HG03097 (cell line): ENCODE data around the gene STARD3NL.
"Not testable (repeated sequence)": the region's sequence is repeated elsewhere in the genome, so short reads cannot be mapped to it uniquely, and the experiment has no call there.

Experiments
- ATAC-seq: cut with Tn5 transposase; IDR thresholded peaks from one replicate; pipeline ENCODE4 v1.9.1; 2021; ENCODE audit not compliant: unreplicated experiment, low FRiP score

Gene STARD3NL, protein sequence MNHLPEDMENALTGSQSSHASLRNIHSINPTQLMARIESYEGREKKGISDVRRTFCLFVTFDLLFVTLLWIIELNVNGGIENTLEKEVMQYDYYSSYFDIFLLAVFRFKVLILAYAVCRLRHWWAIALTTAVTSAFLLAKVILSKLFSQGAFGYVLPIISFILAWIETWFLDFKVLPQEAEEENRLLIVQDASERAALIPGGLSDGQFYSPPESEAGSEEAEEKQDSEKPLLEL

DNA sequence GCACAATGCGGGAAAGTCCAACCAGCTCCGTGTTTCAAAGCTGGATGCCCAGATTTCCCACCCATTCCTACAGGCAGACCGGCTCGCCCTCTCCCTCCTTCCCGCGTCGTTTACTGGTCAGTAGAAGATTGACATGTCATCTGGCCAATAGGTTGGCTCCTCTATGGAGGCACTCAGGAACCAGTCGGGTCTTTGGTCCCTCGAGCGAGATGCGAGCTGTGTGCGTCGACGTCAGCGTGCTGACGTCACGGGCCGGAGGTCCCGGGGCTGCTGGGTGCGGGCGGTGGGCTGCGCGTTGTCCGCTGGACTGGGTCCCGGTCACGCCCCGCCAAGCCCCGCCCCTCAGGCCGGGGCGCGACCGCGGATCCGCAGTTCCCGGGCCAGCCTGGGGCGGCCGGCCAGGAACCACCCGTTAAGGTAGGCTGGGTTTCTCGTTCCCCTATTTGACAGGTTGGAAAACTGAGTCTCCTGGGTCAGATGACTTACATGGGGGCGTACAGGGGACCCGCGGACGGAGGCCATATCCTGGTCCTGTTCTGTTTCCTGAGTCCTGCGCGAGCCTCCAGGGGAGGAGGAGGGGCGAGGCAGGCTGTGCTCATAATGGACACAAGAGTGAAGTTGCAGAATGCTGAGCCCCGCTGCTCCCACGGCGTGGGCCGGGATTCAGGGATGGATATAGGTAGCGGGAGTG, at the start of gene STARD3NL:
Gene STARD3NL, plus strand, starts transcription at position 242 of the 691 bp plus-strand sequence. CDS start 29,260 bp downstream, outside the sequence.
- peak; percentile 99 for ATAC-seq

DNA sequence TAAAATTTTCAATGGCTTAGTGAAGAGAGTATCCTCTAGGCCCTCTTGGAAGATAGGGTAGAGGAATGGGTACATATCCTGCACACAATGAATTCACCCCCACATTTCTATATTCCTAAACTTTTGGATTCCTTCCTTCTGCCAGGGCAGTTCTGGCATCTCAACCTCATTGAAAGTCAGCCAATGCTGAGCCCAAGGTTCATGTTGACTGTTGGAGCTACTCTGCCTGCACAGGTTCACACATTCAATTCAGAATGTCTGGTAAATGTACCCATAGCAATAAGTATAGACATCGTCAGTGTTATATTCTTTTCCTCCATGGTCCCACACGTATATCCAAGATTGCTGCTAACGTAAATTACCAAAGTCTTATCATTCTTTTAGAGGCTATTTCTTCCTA, 48.9 kb upstream of the STARD3NL start:
- no peak for ATAC-seq

DNA sequence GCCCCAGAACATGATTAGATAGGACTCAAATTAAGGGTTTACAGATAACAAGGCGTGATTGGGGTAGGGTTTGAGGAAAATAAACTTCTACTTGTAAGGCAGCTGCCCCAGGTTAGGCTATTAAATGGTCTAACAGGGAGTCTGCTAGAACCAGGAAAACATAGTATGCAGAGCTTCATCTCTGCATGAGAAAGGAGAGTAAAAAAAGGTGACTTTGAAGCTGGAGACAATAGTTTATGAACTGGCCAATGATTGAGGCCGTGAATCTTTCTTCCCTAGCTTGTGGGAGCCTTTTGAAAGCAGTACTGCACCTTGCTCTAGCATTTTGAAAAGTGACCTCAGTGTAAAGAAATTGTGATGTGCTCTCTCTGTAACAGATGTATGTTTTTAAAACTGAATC, 48.5 kb upstream of the STARD3NL start:
- no peak for ATAC-seq

DNA sequence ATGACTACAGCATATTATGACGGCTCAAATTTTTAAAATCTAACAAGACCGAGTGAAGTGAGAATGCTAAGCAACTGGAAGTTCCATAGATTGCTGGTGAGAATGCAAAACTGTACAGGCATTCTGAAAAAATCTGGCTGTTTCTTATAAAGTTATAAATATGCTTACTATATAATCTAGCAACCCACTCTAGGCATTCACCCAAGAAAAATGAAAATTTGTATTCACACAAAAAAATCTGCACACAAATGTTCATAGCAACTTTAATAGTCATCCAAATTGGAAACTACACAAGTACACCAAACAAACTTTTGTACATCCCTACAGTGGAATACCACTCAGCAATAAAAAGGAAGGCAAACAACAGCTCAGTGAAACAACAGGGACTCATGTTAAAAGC, 39.9 kb upstream of the STARD3NL start:
- no peak for ATAC-seq

DNA sequence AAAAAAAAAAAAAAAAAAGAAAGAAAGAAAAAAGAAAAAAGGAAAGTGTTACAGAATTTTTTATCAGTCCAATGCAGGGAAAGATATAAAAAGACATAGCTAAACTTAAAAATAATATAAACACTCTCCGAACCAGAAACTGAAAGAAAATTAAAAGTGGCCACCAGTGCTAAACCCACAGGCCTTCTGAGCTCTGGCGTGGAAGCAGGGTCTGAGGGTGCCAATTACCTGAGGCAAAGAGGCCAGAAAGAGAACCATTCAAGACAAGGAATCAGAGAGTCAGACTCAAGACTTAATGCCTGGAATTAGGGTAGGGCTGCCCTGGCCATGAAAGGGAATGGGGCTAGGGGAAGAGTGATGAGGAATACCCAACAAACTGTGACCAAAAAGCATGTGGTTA, 36.9 kb upstream of the STARD3NL start:
- no peak for ATAC-seq

DNA sequence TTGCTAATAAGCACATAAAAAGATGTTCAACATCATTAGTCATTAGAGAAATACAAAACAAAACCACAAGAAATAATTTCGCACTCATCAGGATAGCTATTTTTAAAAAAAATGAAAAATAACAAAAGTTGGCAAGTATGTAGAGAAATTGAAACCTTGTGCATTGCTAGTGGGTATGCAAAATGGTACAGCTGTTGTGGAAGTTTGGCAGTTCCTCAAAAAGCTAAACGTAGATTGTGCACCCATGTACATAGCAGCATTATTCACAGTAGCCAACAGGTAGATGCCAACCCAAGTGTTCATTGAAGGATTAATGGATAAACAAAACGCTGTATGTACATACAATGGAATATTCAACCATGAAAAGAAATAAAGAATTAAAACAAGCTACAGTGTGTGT, 35.3 kb upstream of the STARD3NL start:
- no peak for ATAC-seq

DNA sequence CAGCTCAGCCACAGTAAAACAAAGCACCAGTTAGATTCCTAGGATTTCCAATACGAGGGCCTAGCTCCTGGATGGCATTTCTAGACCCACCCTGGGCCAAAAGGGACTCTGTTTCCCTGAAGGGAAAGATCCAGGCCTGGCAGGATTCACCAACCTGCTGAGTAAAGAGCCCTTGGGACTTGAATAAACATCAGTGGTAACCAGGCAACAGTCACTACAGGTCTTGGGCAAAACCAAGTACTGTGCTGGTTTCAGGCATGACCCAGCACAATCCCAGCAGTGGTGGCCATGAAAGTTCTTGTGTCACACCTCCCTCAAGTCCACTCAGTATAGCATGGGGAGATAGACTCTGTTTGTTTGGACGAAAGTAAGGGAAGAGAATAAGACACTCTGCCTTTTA, 31.0 kb upstream of the STARD3NL start:
- ATAC-seq, result no peak

DNA sequence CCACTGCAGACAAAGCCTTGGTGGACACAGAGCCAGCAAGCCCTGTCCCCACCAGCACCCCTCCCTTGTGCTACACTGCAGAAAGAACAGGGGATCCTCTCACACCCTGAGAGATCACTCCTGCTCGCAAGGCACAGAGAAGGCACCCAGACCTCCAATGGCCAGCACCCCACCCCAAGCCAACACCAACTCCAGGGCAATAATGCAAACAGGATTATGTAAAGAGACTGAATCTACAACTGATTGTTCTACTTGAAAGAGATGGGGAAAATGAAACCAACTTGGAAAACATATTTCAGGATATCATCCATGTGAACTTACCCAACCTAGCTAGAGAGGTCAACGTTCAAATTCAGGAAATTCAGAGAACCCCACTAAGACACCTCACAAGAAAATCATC, 26.5 kb upstream of the STARD3NL start:
- no peak for ATAC-seq

DNA sequence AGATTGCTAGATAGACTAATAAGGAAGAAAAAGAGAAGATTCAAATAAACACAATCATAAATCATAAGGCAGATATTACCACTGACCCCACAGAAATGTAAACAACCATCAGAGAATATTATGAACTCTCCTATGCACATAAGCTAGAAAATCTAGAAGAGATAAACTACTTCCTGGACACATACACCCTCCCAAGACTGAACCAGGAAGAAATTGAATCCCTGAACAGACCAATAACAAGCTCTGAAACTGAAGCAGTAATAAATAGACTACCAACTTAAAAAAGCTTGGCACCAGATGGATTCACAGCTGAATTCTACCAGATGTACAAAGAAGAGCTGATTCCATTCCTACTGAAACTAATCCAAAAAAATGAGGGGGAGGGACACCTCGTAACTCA, 24.5 kb upstream of the STARD3NL start:
- no peak for ATAC-seq

DNA sequence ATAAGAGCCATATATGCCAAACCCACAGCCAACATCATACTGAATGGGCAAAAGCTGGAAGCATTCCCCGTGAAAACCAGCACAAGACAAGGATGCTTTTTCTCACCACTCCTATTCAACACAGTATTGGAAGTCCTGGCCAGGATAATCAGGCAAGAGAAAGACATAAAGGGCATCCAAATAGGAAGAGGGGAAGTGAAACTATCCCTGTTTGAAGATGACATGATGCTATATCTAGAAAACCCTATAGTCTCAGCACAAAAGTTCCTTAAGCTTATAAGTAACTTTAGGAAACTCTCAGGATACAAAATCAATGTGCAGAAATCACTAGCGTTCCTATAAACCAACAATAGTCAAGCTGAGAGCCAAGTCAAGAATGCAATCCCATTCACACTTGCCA, 23.8 kb upstream of the STARD3NL start:
- no peak for ATAC-seq

DNA sequence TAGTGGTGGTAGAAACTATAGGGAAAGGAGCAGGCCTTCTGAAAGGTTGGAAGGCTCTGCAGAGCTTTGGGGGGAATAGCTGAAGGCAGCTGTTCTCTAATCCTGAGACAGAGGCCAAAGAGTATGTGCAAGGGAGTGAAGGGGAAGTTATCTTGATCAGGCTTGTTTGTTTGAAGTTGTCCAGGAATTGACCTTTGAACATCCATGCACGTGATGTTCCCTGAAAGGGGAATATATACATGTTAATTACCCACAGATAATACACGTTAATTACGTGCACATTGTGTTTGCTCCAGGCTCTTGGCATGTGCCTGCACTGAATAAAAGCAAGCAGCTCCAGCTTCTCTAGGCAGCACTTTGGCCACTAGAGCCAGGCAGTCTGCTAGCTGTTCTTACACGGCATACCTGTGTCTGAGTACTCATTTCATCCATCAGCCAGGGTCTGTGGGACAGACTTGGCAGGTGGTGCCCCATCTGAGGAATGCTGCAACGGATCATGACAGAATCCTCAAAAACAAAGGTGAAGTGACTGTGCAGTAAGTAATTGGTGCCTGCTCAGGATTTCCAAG, 18.0 kb upstream of the STARD3NL start:
- ATAC-seq, result no peak

DNA sequence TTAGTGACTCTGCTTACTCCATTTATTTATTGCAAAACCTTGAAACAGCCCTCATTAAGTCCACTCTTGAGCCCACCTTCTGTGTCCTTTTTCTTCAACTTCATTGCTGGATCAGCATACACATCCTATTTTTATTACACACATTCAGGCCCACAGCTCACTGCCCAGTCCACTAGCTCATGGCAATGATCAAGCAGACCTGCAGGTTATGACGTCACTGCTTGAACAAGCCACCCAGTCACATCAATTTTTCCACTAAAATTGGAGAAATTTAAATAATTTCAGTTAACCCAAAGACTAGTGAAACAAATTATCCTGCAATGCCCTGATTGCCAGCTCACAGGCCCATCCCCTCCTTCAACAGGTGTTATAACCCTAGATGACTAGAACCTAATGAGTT, 16.0 kb upstream of the STARD3NL start:
- ATAC-seq, result no peak

DNA sequence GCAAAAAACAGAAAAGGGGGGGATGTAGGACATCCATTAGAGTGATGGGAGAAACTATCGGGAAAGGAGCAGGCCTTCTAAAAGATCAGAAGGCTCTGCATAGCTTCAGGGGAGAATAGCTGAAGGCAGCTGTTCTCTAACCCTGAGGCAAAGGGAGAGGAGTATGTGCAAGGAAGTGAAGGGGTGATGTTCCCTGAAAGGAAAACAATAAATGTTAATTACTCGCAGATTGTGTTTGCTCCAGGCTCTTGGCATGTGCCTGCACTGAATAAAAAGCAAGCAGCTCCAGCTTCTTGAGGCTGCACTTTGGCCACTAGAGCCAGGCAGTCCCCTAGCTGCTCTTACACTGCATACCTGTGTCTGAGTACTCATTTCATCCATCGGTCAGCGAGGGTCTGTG, 14.4 kb upstream of the STARD3NL start:
- no peak for ATAC-seq

DNA sequence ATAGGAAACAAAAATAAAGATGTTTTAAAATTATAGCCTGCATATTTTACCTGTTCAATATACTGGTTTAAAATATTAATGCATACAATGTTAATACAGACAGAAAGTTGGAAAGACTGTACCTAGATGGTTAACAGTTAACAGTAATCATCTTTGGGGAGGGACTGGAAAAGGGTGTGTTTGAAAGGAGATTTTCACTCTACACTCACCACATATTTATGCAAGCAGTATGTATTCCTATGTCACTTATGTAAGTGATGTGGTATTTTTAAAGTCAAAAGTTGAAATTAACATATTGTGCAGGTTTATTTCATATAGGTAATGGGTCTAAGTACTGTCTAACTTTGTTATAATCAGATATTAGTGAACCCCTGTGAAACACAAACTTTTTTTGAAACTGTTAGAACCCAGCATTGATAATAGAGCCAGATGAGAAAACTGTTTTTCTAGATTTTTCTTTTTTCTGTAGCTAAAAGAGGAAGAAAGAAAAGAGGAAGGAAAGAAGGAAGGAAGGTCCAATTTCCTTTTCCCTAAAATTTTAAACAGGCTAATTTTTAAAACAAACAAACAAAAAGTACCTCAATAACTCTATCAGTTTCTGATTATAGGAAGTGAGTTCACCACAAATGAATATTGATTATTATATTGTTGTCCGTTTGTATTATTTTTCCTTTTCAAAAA, 9.0 kb upstream of the STARD3NL start:
- ATAC-seq, result no peak

DNA sequence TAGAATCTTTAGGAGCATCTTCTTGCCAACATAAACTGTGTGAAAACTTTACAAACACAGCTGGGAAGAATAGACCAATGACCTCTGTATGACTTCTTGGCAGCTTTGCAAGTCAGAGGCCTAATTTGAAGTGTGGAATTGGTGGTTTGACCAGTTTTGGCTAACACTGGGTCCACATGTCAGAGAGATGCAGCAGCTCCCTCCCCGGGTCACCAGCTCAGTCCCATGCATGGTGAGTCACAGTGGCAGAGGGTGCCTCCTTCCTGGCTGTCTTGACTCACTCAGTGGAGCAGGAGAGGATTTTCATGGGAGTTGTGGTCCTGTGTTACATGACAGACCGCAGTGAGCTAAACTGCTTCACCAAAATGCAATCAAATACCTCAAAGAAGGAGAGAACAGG, 8.2 kb upstream of the STARD3NL start:
- no peak for ATAC-seq

DNA sequence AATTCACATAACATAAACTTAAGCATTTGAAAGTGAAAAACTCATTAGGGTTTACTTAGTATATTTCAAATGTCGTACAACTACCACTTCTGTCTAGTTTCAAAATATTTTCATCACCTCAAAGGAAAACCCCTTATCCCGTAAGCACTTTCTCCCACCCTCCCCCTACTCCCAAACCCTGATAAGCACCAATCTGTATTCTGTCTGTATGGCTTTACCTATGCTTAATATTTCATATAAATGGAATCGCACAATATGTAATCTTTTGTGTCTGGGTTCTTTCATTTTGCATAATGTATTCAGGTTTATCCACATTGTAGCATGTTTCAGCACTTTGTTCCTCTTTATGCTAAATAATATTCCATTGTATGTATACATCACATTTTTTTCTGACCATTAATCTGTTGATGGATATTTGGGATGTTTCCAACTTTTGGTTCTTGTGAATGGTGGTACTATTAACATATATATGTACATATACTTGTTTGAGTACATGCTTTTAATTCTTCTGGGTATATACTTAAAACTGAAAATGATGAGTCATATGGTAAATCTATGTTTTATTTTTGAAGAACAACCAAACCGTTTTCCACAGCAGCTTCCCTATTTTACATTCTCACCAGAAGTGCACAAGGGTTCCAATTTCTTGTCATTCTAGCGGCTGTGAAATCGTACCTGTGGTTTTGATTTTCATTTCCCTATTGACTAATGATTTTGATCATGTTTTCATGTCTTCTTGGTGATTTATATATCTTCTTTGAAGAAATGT, 6.2 kb upstream of the STARD3NL start:
- ATAC-seq, result peak; percentile 64

DNA sequence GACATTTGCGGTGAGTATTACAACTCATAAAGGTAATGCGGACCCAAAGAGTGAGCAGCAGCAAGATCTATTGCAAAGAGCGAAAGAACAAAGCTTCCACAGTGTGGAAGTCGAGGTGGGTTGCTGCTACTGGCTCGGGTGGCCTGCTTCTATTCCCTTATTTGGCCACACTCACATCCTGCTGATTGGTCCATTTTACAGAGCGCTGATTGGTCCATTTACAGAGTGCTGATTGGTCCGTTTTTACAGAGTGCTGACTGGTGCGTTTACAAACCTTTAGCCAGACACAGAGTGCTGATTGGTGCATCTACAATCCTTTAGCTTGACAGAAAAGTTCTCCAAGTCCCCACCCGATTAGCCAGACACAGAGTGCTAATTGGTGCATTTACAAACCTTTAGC, 2.5 kb upstream of the STARD3NL start:
- ATAC-seq, result not testable (repeated sequence)

DNA sequence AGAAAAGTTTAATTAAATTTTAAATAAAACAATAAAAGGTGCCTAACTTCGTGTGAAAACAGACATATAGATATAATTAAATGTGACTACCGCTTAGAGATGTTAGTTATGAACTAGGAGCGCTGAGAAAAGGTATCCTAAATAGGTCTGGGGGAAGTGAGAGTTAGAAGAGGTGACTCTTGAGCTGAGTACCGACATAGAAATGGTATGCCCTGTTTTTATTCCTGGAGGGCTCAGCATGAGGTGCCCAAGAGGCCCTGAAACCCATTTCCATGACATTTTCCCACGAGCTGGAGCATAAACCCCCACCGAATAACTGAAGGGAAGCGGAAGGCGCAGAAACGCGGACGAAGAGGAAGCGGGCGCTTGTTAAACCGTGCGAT, 433 bp upstream of the STARD3NL start:
- peak; percentile 8 for ATAC-seq

DNA sequence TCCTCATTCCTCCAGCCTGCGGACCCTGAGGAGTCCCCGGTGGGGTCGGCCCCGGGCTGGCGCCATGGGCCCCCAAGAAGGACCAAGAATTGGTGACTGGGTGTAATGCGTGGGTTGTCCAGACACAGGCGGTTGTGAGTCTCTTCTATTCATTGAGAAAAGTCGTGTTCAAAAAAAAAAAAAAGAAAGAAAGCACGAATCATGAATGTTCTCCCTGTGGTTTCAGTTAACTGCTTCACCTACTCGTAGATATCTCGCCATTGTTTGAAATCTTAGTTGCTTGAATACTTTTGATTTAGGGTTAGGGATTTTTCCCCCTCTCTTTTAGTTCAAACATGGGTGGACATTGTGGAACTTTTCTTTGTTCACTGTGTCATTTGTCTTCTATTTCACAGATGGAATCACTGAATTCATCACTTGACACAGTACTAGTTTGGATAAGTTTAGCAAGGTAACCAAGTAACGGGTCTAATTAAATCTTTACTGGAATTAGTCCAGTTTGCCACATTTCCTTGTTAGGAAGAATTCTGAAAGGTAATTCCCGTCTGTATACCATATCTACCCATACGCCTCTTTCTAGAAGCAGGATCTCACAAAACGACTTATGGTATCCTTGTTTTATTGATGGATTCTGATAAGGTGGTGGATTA, 775 bp downstream of the STARD3NL start:
- ATAC-seq, result peak; percentile 23

DNA sequence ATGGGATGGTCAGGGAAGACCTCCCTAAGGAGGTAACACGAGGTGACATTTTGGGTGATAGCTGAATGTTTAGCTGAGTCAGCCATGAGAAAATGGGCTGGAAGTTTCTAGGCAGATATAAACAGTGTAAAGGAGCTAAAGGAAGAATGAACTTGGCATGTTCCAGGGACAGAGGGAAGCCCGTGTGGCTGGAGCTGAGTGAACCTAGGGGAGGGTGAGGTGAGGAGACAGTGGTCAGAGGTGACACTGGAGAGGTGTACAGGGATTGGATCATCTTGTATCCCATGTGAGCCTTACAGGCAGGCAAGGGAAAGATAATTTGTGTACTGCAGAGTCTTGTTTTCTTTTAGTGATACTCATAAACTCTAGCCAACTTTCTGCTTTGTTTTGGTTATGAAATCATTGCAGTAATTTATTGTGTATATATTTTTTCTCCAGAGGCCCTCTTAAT, 1.8 kb downstream of the STARD3NL start:
- ATAC-seq, result no peak
